GM10266 (cell line): Measurements from ENCODE around the gene PI4KA.

Experiments used
- DNase-seq: peaks from one replicate; pipeline ENCODE4 v3.0.0; 2012; ENCODE audit errors: extremely low spot score
- CTCF ChIP-seq: IDR thresholded peaks from 2 replicates; pipeline ENCODE4 v1.5.1; 2012; ENCODE audit warnings: mild to moderate bottlenecking, low read depth; ENCODE audit not compliant: control insufficient read depth, insufficient read depth; ENCODE audit errors: missing control alignments

Gene PI4KA

GRCh38 chr22:20763630-20764470 lies 94.8 kb downstream of the PI4KA start:
- DNase-seq = no peak
- TF ChIP-seq CTCF = no peak

- no peak for TF ChIP-seq CTCF
- DNase-seq = no peak
Measured at GRCh38 chr22:20762233-20762796, 96.3 kb downstream of the PI4KA start.

- TF ChIP-seq CTCF = no peak
Measured at GRCh38 chr22:20761536-20761935, 97.1 kb downstream of the PI4KA start.

GRCh38 chr22:20760084-20760483 lies 98.5 kb downstream of the PI4KA start:
- no peak for TF ChIP-seq CTCF
- no peak for DNase-seq

More at GRCh38 chr22:20761536-20761935, 97.1 kb downstream of the PI4KA start:
- no peak for DNase-seq

- no peak for TF ChIP-seq CTCF
- no peak for DNase-seq
Measured at GRCh38 chr22:20758688-20759087, 99.9 kb downstream of the PI4KA start.

- no peak for DNase-seq
- no peak for TF ChIP-seq CTCF
Measured at GRCh38 chr22:20756846-20757245, 101.8 kb downstream of the PI4KA start.

GRCh38 chr22:20752873-20753272 lies 105.7 kb downstream of the PI4KA start:
- no peak for TF ChIP-seq CTCF
- no peak for DNase-seq
